ENCODE results near the gene MTMR1.

GRCh38 chrX:150702966-150703694 lies 9.9 kb downstream of the MTMR1 start:
- TF ChIP-seq CTCF (IDR thresholded peaks at IDR 0.05) (no peak), POLR2AphosphoS5 (IDR thresholded peaks at IDR 0.05) (no peak), EP300 (IDR thresholded peaks at IDR 0.05) (no peak), POLR2A (IDR thresholded peaks at IDR 0.05) (no peak)
